ENCODE measurements around the gene MT1E.
A peak's percentile ranks its signal among the peaks of the same experiment; 100 is the strongest.
"Not testable (repeated sequence)": the region's sequence is repeated elsewhere in the genome, so short reads cannot be mapped to it uniquely, and the experiment has no call there.

Gene MT1E

DNA sequence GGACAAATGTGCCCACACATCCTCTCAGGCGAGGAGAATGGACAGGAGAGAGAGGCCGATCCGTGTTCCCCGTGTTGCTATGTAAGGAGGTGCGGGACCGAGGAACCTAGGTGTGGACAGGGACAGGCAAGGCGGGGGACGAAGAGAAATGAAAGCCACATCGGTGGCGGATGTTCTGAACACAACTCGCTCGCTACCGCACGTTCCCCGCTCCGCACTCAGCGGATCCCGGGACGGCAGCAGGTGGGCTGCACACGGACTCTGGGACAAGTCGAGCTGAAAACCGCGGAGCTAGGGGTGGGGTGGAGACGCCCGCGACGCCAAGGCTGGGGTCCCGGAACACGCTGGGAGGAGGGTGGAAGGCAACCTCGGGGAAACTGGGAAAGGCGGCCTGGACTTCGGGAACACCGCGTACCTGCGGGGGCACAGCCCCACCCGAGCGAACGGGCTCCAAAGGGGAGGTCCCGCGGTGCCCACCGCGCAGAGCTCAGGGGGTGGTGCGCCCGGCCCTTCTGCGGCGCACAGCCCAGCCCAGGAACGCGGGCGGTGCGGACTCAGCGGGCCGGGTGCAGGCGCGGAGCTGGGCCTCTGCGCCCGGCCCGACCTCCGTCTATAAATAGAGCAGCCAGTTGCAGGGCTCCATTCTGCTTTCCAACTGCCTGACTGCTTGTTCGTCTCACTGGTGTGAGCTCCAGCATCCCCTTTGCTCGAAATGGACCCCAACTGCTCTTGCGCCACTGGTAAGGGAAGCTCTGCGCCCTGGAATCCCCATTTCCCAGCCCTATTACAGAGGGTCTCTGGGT is at the start of gene MT1E:
TSS of gene MT1E (plus strand) at position 642 of the 803 bp plus-strand sequence. CDS start at position 713, 71 bp downstream.
- DNase-seq (ENCODE audit: low spot score): no peak

DNA sequence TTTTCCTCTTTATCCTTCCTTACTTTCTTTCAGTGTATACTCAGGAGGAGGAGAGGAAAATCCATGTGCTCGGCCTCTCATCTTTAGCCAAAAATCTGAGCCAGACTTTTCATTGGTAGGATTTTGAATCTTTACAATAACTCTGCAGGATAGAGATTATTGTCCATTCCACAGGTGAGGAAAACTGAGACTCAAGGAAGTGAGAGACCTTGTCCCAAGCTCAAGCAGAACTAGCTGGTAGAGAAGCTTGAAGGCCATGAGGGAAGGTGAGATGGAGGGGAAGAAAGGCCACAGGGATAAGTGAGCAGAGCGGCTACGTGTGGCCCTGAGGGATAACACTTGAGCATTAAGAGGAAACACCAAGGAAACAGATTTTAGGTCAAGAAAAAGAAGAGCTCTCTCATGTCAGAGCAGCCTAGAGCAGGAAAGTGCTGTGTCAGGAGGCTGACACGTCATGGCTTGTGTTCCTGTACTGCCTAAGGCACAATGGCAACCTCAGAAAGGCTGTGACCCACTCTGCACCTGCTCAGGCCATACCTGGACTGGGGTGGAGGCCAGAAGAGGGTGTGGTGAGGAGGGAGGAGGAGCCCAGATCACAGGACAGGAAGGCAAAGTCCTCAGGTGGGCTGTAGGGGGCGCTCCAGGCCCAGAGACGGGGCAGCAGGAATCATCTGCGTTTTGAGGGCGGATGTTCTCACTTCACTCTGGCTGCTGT is 48.8 kb upstream of the MT1E start:
- peak; percentile 76 for DNase-seq (ENCODE audit: low spot score)

DNA sequence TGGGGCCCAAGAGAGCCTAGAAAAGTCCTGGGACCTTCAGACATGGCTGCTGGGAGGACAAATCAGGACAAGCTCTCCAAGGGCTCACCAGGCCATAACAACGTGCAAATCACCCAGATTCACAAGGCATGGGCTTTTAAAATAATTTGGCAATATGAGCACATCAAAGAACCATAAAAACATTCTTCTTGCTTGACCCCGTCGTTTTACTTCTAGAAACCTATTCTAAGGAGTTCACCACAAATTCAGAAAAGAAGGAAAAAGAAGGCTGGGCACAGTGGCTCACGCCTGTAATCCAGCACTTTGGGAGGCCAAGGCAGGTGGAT is 48.3 kb upstream of the MT1E start:
- DNase-seq (ENCODE audit: low spot score): no peak

DNA sequence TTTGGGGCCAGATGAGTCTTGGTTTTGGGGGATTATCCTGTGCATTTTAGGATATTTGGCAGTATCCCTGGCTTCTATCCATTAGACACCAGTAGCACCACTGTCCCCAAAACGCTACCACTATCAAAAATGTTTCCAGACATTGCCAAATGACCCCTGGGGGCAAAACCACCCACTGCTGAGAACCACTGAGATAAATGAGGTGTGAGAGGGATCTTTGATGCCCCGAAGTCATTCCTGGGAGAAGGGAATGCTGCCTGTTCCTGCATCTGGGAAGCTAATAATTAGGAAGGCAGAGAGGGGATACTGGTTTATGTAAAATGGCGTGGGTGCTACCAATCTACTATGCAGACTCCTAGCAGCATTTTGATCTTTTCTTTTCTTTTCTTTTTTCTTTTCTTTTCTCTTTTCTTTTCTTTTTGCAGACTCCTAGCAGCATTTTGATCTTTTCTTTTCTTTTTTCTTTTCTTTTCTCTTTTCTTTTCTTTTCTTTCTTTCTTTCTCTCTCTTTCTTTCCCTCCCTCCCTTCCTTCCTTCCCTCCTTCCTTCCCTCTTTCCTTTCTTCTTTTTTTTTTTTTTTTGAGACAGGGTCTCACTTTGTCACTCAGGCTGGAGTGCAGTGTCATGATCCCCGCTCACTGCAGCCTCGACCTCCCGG is 45.1 kb upstream of the MT1E start:
- no peak for DNase-seq (ENCODE audit: low spot score)

DNA sequence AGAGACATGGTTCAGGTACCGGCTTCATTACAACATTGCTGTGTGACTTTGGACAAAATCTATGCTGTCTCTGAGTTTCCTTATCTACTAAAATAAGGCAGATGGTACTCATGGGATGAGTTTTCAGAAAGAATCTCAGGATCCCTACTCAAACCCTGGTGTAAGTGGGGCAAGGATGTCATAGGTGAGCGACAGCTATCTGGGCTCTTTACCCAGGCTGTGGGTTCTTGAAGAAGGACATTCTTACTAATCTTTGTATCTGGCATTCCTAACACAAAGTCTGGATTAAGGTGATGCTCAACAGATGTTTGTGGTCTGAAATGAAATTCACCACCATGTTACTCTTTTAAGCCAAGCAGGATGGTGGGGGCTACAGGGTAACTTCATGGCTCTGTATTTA is 42.7 kb upstream of the MT1E start:
- DNase-seq (ENCODE audit: low spot score): not testable (repeated sequence)

DNA sequence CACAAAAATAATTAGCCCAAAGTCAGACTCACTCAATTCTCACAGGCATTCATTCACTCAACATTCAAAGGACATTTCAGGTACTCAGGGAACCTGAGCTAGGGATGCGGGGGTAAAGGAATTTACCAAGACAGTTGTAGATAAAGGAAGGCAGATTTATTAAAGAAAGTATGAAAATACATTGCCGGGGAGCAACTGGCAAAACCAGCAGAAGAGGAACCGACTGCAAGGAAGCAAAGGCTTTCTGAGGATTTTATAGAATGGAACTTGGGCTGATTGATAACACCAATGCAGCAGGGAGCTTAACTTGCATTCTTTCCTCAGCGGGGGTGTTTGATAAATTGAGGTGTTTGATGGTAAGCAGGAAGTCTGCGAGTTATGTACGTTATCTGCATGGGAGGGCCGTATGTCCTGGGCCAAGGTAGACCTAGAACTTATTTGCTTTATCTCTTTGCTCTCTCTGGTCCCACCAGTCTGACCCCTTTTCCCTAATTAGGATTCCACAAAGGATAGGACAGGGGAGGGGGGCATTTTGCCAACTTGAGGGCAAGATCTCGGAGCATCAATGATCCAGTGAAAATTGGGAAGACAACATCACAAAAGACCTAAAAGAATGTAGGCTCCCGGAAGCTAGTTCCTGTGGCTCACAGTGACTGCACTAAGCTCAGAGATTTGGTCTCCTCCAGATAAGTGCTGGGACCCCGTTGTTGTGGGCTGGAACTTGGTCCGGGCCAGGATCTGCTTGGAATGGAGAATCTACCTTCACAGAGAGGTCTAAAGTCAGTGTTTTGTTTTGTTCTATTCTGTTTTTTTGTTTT is 42.0 kb upstream of the MT1E start:
- DNase-seq (ENCODE audit: low spot score): no peak

DNA sequence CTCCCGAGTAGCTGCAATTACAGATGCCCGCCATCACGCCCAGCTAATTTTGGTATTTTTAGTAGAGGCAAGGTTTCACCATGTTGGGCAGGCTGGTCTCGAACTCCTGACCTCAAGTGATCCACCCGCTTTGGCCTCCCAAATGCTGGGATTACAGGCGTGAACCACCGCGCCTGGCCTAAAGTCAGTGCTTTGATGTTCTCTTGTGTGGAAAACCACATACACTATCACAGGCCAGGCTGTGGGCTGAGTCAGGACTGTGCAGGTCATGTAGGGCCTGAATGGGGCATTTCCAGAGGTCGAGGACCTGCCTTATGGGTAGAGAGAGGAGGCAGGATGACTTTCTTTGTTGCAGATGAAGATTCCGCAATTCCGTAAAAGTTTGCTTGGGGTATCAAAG is 41.3 kb upstream of the MT1E start:
- DNase-seq (ENCODE audit: low spot score): no peak

DNA sequence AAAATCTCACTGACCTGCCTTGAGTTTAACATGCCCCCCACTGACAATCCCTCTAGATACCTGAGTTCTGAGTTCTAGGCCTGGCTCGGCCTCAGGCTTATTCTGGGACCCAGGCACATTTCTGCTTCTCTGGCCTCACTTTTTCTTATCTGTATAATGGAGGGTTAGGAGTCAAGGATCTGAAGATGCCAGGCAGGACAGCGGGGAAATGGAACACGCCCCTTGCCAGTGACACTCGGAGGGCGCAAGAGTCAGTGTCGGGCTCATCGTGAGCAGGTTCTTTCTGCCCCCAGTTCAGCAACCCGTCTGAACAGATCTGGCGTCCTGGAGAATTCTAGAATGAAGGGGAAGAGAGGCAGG is 36.8 kb upstream of the MT1E start:
- DNase-seq (ENCODE audit: low spot score): no peak

DNA sequence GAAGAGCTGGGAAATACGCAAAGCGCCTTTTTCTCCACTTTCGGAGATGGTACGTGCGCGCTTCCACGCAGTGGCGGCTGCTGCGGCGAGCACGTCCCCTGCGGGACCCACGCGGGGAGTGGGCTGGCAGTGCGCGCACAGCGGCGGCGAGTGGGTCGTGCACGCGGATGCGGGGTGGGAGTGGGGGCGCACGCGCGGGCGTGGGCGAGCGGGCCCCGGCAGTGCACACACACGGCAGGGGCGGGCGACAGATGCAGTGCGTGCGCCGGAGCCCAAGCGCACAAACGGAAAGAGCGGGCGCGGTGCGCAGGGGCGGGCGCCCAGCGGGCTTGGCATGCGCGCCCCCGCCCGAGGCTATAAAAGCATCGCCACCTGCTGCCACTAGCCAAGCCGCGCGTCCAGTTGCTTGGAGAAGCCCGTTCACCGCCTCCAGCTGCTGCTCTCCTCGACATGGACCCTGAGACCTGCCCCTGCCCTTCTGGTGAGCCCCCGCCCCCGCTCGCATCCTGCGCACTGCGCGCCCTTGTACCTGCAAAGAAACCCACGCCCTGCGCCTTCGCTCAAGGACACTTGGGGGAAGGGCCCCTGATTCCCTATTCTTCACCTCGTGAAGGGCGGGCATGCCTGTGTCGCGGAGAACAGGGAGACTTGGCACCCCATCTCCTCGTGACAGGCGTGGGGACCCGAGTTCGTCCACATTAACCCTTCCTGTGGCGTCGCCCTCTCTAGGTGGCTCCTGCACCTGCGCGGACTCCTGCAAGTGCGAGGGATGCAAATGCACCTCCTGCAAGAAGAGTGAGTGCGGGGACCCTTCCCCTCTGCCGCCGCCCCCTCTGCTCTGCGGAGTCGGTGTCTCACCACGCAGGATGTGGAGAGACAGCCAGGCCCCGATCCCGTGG is 36.2 kb upstream of the MT1E start, which contains the start of gene MT3:
TSS of gene MT3 (plus strand) at position 388 of the 899 bp plus-strand sequence. CDS start at position 451, 63 bp downstream.
- no peak for DNase-seq (ENCODE audit: low spot score)

DNA sequence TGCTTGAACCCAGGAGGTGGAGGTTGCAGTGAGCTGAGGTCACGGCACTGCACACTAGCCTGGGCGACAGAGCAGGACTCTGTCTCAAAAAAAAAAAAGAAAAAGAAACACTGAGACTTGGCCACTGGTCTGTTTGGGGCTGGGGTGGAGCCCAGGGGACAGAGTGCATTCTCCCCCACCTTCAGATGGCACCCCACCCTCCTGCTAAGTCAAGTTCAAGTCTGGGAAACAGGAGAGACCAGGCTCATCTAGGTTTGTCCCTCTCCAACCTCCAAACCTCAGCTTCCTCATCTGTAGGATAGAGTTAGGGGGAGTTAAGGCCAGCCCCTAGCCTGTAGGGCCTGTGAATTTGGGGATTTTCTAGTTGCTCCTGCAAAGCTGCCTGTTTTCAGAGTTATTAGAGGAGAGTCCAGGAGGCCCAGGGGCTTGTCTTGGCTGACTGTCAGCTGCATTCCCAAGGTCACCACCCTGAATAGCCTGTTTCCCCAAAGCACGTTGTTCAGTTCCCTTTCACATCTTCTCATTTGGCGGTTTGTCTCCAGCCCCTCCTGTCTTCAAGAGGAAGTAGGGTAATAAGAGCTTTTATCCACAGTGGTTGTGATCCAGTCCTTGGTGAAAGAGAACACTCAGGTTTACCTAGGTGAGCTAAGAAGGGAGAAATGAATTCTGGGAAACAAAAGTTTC is 34.1 kb upstream of the MT1E start:
- no peak for DNase-seq (ENCODE audit: low spot score)

DNA sequence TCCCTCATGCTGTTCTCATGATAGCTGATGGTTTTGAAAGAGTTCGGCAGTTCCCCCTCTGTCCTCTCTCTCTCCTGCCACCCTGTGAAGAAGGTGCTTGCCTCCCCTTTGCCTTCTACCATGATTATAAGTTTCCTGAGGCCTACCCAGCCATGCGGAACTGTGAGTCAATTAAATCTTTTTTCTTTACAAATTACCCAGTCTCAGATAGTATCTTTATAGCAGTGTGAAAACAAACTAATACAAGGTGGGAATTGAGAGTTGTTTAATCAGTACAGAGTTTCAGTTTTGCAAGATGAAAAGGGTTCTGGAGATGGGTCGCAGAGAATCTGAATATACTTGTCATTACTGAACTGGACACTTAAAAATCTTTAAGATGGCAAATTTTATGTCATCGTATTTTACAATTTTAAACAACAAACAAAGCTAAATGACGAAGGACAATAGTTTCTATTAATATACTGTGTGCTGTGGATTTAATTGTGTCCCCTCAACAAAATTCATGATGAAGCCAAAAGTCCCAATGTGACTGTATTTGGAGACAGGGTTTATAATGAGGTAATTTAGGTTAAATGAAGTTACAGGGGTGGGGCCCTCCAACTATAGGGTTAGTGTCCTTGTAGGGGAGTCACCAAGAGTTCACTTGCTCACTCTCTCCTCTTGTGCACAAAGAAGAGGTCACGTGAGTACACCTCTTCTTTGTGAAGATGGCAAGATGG is 31.8 kb upstream of the MT1E start:
- DNase-seq (ENCODE audit: low spot score): no peak

DNA sequence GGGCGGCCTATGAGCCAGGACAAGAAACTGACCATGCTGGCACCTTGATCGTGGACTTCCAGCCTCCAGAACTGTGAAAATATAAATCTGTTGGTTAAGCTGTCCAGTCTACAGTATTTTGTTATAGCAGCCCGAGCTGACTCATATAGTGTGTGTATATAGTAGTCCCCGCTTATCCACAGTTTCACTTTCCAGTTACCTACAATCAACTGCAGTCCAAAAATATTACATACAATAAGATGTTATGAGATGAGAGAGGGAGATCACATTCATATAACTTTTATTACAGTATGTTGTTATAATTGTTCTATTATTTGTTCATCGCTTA is 31.3 kb upstream of the MT1E start:
- no peak for DNase-seq (ENCODE audit: low spot score)

DNA sequence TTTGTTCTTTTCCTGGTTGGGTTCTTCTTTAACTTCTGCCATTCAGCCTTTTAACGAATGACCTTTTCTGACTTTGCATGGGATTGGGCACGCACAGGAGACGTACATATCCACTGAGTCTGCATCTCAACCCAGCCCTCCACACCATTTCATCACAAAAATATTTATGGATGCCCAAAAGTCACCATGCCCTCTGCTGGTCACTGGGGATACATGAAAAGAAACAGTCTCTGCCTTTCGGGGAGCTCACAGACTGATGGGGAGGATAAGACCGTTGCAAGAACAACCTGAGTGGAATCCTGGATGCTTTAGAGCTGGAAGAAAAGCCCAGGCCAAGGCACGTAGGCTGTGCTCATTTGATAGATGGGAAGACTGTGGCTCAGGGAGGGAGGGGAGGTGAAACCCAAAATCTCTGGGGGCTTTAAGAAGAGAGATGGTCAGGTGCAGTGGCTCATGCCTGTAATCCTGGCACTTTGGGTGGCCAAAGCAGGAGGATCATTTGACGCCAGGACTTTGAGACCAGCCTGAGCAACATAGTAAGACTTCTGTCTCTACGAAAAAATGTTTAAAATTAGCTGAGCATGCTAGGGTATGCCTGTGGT is 25.1 kb upstream of the MT1E start:
- DNase-seq (ENCODE audit: low spot score): peak; percentile 46

DNA sequence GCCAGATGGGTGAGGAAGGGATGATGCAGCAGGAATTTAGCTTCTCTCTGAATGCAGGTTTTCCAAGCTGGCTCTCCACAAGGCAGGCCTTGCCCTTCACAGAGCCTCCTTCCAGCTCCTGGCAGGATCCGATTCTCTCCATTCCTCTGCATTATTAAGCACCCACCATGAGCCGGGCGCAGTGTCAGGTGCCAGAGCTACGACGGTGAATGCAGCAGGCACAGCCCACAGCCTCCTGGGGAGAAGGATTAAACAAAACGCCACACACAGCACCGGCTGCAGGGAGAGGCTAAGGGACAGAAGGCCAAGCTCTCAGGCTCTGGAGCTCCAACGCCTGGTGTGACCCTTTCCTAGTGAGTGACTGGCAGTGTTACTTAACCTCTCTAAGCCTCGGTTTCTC is 24.3 kb upstream of the MT1E start:
- DNase-seq (ENCODE audit: low spot score): no peak

DNA sequence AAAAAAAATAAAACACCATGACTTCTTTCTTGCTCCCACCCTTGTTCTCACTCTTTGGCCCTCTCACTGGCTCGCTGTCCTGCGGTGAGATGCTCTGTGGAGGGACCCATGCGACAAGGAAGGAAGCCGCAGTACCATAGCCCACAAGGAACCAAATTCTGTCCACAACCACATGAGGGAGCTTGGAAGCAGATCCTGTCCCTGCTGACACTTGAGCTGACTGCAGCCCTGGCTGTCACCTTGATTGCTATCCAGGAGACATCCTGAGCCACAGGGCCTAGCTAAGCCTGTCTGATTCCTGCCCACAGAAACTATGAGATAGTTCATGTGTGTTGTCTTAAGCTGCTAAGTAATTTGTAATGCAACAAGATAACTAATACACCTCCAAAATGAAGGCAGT is 22.0 kb upstream of the MT1E start:
- peak; percentile 28 for DNase-seq (ENCODE audit: low spot score)

DNA sequence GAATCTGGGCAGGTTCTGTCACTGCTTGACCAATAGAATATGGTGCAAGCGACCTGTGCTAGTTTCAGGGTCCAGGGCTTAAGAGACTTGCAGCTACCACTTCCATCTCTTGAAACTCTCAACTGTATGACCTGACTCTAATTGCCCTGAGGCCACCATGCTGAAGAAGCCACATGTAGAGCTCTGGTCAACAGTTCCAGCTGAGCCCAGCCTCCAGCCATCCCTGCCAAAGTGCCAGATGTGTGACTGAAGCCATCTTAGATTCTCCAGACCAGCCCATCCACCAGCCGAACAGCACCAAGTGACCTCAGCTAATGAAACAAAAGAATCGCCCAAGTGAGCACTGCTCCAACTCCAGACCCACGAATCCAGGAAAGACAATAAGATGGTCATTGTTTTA is 20.6 kb upstream of the MT1E start:
- no peak for DNase-seq (ENCODE audit: low spot score)

DNA sequence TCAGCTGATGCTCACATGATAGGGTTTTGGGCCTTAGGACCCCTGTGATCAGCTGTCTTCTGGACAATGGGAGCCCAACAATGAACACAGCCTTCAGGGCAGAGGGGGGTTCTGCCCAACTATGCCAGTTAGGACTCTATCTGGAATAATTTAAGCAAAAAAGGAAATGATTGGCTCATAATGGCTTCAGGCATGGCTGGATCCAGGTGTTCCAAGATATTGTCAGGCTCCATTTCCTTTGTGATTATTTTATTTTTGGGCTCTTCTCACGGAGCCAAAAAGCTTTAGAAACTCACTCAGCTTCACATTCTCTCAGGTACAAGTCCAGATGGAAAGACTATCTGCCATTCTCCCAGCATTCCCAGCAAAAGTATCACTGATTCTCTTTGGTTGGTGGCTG is 20.1 kb upstream of the MT1E start:
- DNase-seq (ENCODE audit: low spot score): no peak

DNA sequence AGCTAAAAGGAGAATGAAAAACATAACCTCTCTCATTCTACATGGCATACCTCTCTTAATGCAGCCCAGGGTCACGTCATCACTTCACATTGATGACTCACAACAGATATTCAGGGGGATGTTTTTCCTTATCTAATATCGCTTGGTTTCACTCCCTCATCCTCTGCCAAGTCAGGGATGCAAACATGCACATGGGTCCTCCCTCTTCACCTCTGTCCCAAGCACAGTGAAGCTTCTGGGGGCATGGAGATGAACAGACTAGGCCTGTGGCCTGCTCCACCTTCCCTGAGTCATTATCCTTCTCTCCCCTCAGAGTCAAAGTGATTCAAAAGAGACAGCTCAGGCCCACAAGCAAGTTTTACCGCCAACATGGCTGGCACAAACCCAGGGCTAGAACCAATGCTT is 19.5 kb upstream of the MT1E start:
- peak; percentile 25 for DNase-seq (ENCODE audit: low spot score)

DNA sequence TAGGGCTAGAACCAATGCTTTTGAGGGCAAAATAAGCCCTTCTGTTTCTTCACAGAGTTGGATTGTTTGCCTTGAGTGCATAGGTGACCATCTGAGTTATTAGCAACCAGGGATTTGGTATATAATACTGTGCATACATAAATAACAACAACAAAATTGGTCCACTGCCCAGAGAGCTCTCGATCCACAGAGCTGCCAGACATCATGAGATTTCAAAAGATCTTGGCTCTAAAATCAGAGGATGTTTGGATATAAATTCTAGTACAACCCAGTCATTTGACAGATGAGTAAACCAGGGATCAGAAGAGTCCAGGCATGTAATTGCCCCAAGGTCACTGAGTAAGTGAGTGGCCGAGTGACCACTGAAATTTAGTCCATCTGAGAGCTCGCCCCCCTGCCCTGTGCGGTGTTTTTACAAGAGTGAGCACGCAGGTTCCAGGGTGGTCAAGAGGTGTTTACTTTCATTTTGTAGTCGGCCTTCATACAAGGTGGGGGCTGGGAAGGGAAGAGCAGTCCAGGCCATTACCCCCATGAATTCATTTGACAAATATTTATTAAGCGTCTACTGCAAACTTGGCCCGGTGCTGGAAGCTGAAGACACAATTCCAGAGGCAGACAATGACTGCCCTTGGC is 19.0 kb upstream of the MT1E start:
- DNase-seq (ENCODE audit: low spot score): peak; percentile 14

All from hematopoietic multipotent progenitor cell treated with erythropoietin and hydrocortisone succinate and interleukin-3 and kit ligand, for 15 days (in vitro differentiated cells).